Activated gamma-delta T cell (primary cell): ENCODE results near the gene CD96.
"Not testable (repeated sequence)": the region's sequence is repeated elsewhere in the genome, so short reads cannot be mapped to it uniquely, and the experiment has no call there.

Experiments
- DNase-seq: peaks from one replicate; lab custom pipeline; 2025; lab: John Stamatoyannopoulos, UW

The CD96 gene

DNA sequence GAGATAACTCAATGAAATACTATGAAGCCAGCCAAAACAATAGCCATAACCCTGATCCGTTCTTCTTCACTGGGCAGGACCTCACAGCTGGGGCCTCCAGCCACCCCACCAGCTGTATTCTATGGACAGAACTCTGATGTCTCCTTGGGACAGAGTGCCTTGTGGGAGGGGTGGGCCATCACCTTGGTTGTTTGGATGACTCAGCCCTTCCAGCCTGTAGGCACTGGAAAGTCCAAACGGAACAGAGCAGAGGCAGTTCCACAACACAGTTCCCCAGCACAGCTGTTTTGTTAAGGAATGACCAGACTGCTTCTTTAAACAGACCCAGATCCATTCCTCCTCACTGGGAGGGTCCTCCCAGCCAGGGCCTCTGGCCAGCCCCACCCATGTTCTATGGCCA, 85.1 kb downstream of the CD96 start:
- no peak for DNase-seq

DNA sequence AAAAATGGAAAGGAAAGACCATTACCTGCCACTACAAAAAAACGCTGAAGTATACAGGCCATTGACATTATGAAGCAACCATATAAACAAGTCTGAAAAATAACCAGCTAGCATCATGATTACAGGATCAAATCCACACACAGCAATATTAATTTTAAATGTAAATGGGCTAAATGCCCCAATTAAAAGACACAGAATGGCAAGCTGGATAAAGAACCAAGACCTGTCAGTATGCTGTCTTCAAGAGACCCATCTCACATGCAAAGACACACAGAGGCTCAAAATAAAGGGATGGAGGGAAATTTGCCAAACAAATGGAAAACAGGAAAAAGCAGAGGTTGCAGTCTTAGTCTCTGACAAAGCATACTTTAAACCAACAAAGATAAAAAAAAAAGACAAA, 87.0 kb downstream of the CD96 start:
- not testable (repeated sequence) for DNase-seq

DNA sequence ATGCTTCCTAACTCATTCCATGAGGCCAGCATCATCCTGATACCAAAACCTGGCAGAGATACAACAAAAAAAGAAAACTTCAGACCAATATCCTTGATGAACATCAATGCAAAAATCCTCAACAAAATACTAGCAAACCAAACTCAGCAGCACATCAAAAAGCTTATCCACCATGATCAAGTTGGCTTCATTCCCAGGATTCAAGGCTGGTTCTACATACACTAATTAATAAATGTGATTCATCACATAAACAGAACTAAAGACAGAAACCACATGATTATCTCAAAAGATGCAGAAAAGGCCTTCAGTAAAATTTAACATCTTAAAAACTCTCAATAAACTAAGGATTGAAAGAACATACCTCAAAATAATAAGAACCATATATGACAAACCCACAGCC, 88.6 kb downstream of the CD96 start:
- not testable (repeated sequence) for DNase-seq

DNA sequence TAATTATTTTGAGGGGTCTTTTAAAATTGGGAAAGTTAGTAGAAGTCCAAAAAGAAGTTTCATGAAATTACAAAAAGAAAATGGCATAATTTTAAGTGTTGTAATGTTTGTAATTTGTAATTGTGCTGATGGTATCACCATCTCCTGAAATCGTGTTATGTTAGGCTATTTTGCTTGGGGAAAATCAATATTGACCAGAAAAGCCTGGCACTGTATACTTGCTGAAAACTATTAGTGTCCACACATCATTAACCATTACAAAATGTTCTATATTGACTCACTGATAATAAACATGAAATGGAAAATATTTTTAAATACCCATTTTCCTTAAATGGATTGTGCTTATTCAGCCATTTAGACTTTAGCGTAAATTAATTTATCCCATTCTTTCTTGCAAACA, 93.4 kb downstream of the CD96 start:
- DNase-seq: no peak

DNA sequence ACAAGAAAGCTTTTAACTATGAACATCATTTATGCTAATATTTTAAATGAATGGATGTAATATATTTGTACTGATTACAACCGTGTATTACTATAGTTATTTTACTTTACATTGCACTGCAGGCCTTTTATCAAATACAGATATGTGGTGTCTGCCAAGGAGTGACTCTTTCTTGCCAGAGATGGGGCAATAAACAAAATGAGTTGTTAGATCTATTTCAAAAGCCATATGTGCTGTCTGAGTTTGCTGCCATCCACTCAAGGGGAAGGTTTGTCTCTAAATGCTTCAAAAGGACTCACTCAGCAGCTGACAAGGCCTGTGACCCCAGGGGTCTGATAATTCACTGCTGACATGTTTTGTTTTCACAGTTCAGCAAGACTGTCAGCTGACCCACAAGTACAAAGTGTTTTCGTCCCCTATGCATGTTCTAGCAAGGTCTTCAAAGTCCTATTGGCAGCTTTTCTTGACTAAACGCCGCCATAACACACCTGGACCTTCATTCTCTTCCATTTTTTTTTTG, 94.4 kb downstream of the CD96 start:
- no peak for DNase-seq

DNA sequence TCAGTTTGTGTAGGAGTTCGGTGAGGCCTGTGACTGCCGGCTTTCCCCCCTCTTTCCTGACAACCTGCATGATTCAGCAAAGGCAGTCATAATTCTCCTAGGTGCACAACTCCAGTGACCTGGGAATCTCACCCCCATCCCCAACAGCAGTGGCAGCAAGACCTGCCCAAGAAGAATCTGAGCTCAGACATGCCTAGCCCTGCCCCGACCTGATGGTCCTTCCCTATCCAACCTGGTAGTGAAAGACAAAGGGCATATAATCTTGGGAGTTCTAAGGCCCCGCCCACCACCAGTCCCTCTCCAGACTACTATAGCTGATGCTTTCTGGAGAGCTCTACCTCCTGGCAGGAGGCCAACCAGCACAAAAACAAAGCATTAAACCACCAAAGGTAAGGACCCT, 97.3 kb downstream of the CD96 start:
- DNase-seq: no peak

DNA sequence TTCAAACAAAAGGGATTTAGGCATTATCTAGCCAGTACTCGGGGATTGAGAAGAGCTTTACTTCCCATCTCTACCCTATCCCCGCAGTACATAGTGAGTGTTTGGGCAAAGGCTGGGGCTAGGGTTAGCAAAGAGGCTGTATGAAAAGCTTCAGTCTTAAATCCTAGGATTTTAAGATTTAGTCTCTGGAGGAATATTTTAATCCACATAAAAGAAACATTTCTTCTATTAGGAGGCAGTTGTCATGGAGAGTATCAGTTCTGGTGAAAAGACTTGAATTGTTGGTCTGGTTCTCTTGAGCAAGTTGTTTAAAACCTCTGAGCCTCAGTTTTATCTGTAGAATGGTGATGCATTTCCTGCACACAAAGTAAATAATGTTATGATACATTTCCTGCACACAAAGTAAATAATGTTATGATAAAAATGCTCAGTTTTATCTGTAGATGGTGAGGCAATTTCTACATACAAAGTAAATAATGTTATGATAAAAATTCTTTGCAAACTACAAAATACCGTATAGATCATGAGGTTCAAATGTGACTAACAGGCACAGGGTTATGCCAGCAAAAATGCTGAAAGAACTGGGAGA, 107.1 kb downstream of the CD96 start:
- DNase-seq: no peak

DNA sequence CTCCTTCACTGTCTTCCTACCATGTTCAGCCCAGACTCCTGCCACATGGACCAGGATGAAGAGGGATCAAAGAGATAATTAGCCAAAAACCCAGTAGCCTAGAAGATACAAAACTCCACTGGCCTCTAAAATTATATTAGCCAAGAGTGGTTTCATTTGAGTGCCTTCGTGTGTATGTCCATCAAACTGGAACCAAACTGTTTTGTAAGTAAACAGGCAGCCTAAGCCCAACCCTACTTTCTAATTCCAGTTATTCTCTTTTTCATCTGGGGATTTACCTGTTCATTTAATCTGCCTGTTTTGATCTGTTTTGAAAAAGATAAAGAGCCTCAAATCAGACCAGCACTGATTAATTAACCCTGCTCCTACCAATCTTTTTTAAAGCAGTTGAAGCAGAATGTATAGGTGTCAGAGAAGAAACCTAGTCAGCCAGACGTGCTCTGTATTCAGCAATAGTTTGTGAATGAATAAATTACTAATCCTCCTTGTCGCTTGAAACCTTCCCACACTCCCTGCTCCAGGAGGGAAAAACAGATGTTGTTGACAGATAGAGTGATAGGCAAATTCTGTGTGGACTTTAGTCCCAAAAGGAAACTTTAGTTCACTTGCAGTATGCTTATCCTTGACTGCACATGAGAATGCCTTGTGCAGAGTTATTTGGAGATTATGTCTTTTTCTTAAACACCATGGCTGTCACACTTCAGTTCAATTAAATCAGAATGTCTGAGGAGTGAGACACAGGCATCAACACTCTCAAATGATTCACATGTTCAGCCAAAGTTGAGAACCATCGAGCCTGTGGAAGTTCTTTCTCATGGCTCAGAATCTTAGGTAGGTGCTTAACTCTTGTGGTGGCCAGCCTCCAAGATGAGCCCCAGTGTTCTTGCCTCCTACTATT, 108.6 kb downstream of the CD96 start:
- no peak for DNase-seq

DNA sequence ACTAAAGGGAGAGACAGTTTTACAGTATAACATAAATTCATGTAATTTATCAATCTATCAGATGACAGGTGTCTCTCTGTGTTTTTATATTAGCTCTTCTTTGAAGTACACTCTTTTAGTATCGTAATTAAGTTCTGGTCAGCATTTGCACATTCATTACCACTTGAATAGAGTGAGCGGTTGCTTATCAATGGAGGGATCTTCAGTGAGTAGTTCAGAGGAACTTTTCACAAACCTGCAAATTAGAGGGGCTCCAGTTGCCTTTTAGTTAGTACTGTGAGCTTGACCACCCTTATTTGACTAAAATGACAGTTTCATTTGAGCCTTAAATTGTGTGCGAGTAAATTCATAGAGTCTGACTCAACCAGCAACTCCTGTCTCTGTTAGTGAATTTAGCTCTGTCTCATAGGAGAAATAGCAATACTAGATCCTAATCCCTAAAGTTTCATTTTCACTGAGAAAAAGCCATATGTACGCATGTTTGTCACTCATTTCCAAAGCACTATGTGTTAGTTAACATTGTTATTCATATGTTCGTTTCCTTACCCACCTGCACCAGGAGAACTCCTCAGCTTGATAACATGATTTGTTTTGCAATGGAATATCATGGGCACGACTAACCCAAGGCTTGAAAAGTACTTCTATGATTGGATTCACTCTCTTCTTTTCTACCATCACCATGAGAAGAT, 110.6 kb downstream of the CD96 start:
- no peak for DNase-seq

DNA sequence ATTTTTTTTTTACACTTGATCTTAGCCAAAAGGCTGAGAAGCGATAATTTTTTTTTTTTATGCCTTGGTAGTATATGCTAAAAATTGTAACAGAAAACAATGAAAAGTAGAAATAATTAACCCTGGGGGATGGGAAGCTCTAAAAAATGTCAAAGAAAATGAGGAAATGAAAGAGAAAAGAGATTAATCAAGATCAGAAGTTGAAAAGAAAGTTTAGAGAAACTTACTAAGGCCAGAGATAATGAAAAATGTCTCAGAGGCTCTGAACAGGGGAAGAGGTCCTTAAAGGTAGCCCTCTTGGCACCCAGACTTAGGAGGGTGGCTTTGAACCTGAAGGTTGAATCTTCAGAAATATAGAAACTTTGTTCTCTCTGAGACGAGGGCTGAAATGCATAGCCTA, 111.8 kb downstream of the CD96 start:
- no peak for DNase-seq

DNA sequence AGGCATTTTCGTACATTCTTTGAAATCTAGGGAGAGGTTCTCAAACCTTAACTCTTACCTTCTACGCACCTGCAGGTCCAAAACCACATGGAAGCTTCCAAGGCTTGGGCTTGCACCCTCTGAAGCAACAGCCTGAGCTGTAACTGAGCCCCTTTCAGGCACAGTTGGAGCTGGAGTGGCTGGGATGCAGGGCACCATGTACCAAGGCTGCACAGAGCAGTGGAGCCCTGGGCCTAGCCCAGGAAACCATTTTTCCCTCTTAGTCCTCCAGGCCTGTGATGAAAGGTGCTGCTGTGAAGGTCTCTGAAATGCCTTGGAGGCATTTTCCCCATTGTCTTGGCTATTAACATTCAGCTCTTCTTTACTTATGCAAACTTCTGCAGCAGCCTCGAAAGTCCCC, 120.0 kb downstream of the CD96 start:
- no peak for DNase-seq

DNA sequence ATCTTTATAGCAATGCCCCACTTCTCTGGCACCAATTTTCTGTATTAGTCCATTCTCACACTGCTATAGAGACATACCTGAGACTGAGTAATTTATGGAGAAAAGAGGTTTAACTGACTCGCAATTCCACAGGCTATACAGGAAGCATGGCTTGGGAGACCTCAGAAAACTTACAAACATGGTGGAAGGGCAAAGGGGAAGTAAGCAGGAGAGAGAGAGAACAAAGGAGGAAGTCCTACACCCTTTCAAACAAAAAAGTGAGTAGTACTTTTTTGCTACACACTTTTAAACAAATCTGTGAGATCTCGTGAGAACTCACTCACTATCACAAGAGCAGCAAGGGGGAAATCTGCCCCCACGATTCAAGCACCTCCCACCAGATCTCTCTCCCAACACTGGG, 120.9 kb downstream of the CD96 start:
- DNase-seq: no peak

DNA sequence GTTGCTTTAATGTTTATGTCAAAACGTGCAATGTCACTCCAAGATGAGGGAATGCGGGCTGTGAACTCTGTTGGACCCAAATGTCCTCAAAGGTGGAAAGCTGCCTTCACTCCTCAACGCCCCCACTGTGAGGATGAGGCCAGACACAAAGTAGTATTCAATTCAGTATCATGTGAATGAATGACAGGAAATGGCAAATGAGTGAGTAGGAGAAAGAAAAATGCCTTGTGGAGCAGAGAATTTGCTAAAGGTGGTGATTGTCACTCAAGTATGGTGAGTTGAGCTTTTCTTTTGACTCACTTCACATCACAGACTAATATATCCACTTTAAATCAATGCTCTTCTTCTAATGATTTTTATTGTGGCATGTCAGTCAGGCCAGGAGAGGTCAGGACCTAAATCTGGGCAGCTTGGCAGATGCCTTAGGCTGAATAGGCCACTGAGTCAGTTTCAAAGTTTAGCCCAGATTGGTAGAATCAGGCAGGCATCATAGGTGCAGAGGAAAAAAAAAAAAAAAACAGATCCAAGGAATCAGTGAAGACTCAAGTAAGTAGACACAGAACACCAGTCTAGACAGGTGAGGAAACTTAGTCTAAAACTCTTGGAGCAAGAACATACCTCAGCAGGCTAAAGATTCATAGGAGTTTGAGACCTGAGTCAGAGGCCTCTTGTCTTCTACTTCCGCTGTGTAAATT, 124.2 kb downstream of the CD96 start:
- DNase-seq: no peak

DNA sequence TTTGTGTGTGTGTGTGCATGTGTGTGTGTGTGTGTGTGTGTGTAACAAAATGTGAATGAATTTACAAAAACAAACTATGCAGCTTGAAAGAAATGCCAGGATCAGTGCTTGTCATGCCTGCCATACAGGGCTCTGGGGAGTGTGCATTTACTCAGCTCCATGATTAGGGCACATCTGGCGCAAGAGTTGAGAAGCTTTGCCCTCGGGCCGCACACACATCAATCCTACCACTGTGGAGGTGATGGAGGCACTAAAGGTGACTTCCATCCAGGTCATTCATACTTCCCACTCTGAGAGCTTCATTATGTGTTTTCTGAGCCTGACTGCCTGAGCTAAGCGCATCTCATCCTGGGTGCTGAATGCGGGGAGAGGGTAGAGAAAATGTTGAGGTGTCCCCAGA, 125.2 kb downstream of the CD96 start:
- DNase-seq: no peak

DNA sequence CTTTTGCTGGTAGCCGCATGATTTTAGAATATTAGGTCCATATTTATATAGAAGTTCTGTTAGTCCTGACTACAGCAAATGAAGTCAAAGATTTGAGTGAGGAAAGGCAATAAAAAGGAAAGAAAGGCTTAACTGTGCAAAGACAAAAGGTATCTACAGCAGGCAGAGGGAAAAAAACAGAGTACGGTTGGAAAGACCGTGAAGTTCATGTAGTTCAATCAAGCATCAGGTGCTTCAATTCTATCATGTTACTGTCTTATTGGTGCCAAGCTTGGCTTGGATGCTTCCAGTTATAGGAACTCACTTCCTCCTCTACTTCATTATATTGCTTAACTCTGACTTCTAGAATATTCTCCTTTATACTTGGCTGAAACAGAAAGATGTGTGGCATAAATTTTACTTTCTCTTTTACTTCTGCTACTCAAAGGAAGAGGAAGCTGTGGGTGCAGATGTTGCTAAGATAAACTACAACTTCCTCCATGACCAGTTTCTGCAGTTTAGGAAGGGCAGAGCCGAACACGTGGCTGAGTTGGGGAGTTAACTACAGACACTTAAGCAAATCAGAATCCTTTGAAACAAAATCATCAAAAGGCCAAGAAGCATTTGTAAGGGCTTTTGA, 125.7 kb downstream of the CD96 start:
- no peak for DNase-seq

DNA sequence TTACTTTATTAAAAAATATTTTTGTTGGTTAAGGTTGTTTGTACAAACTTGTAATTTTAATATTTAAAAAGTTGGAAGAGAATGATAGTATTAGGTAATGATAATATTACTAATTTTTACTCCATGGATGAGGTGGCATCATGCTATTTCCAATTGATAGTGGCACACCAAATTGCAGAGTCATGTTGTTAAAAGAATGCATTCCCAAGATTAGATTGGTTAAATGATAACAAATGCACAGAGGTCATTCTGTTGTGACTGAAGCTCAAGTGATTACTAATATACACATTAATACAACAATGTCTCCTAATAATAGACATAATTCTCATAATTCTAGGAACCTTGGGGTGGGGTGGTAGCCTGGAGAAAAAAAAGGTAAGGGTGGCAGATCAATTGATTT, 126.3 kb downstream of the CD96 start:
- DNase-seq: no peak

DNA sequence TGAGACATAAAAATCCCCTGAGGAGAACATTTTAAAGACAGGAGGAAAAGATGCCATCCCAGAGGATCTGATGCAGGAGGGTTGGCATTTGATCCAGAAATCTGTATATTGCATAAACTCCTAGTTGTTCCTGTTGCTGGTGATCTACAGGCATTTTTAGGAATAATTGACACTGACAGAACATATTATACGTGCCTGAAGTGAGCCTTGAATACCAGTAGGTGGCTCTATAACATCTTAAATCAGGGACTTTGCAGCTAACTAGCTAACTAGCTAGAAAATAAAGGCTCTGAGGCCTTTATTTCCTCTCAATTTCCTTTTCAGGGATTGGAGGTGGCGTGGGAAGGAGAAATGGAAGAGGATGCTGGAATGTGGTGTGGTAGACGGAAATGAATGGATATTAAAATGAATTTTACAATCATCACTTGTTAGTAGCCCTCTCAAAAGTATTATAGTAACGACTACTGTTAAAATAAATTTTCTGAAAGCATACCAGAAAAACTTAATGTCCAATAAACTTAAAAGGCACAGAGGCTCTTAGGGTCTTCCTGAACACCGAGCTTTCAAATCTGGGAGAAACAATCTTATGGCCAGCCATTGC, 127.0 kb downstream of the CD96 start:
- DNase-seq: no peak

DNA sequence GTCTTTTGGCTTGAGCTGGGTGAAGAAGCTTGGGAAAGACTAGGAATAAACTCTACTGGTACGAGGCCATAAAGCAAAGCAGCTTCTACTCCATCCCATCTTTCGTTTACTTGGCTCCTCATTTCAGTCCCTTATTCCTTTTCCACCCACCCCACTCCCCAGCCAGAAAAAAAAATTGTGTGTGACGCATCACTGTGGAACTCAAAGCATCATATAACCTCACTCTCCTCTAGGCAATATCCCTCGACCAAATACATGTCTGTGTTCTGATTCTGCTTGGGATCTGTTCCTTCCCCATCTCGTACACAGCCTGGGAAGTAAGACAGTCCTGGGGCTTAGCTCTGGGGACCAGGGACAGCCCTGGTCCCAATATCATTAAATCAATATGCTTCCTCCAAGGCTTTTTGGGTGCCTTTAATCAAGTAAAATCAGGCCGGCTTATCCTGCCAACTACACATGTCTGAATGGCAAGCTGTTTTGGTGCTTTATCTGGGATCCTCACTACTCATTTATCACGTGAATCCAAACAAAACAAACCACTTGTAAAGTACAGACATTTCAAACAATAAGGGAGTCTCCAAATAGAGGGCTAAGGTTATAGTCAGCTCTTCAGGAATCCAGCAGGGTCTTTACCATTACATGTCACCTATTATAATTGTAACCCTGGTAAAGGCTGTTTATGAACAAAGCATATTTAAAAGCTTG, 128.1 kb downstream of the CD96 start:
- no peak for DNase-seq

DNA sequence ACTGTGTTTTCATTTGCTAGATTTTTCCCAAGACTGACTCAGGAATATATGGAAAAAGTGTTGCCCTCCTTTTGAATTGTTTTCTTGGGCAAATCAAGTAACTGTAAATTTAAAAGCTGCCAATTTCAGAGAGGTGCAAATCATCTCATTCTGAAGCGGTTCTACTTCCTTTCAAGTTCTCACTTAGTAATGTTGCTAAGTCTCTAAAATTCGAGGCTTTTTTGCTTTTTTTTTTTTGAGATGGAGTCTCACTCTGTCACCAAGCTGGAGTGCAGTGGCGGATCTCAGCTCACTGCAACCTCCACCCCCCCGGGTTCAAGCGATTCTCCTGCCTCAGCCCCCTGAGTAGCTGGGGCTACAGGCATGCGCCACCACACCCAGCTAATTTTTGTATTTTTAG, 130.5 kb downstream of the CD96 start:
- DNase-seq: not testable (repeated sequence)

DNA sequence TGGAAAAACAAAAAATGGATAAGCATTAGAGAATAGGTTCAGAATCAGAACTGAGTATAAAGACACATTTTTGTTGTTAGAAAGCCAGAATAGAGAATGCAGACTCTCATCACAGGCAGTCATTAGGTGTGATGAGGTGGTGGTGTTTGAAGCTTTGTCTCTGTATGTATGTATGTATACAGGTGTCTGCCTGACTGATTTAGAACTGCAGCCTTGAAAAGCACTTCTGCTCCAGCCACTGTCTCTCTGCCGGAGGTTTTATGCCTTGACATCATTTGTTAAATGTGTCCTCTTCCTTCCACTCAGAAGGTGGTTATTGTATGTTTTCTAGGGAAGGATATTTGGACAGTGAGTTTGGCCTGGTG, 133.8 kb downstream of the CD96 start:
- no peak for DNase-seq
